ENCODE data around the gene PLXDC2.
A peak's percentile ranks its signal among the peaks of the same experiment; 100 is the strongest.

The PLXDC2 gene

GRCh38 chr10:19817231-19817933 is 1.1 kb downstream of the PLXDC2 start:
- FAIRE-seq, result no peak

- no peak for FAIRE-seq
Measured at GRCh38 chr10:19818876-19819275, 2.6 kb downstream of the PLXDC2 start.

GRCh38 chr10:19819419-19820033 is 3.3 kb downstream of the PLXDC2 start:
- FAIRE-seq, result peak; percentile 53

- no peak for FAIRE-seq
Measured at GRCh38 chr10:19824381-19825342, 8.4 kb downstream of the PLXDC2 start.

GRCh38 chr10:19825700-19826099 is 9.5 kb downstream of the PLXDC2 start:
- FAIRE-seq, result no peak

GRCh38 chr10:19826712-19827111 is 10.5 kb downstream of the PLXDC2 start:
- no peak for FAIRE-seq

- no peak for FAIRE-seq
Measured at GRCh38 chr10:19828278-19829049, 12.2 kb downstream of the PLXDC2 start.

- no peak for FAIRE-seq
Measured at GRCh38 chr10:19832699-19833098, 16.5 kb downstream of the PLXDC2 start.

- no peak for FAIRE-seq
Measured at GRCh38 chr10:19833170-19833824, 17.1 kb downstream of the PLXDC2 start.

GRCh38 chr10:19835952-19836351 is 19.7 kb downstream of the PLXDC2 start:
- FAIRE-seq, result no peak

GRCh38 chr10:19839090-19839489 is 22.9 kb downstream of the PLXDC2 start:
- FAIRE-seq, result no peak

- FAIRE-seq, result no peak
Measured at GRCh38 chr10:19839552-19839951, 23.3 kb downstream of the PLXDC2 start.

- no peak for FAIRE-seq
Measured at GRCh38 chr10:19840776-19841175, 24.5 kb downstream of the PLXDC2 start.

GRCh38 chr10:19843487-19843886 is 27.3 kb downstream of the PLXDC2 start:
- no peak for FAIRE-seq

- no peak for FAIRE-seq
Measured at GRCh38 chr10:19845503-19846368, 29.5 kb downstream of the PLXDC2 start.

GRCh38 chr10:19847321-19847720 is 31.1 kb downstream of the PLXDC2 start:
- no peak for FAIRE-seq

- FAIRE-seq, result no peak
Measured at GRCh38 chr10:19848226-19848985, 32.2 kb downstream of the PLXDC2 start.

- FAIRE-seq, result no peak
Measured at GRCh38 chr10:19853831-19854230, 37.6 kb downstream of the PLXDC2 start.

GRCh38 chr10:19857876-19858275 is 41.6 kb downstream of the PLXDC2 start:
- FAIRE-seq, result no peak

GRCh38 chr10:19860107-19860506 is 43.9 kb downstream of the PLXDC2 start:
- no peak for FAIRE-seq
